Upper lobe of left lung (tissue), 4 donors: ENCODE results near the gene PPP1R1B.

Experiments used
- EP300 ChIP-seq, 4 donors: sonication (generic); formaldehyde crosslinking; IDR thresholded peaks; one replicate each; pipeline ENCODE4 v1.5.1; 2017; ENCODE audit warnings: antibody characterized with exemption in 4 of 4, control low read depth in 2 of 4
- POLR2A ChIP-seq, 4 donors: fragments of 450-650 bp; IDR thresholded peaks; one replicate each; pipeline ENCODE4 v1.5.1; 2016 to 2017; ENCODE audit warnings: antibody characterized with exemption in 4 of 4, mild to moderate bottlenecking in 2 of 4
- POLR2AphosphoS5 ChIP-seq, 2 donors: sonication (generic); formaldehyde crosslinking; IDR thresholded peaks; one replicate each; pipeline ENCODE4 v1.5.1; 2017; ENCODE audit warnings: antibody characterized with exemption in 2 of 2
- TF ChIP-seq, protein P1 (sequence below), 6 experiments: fragments of 450-650 bp in 4 of 6; fragments of 200-600 bp in 2 of 6; sonication (generic) in 2 of 6; IDR thresholded peaks; one replicate each; pipeline ENCODE4 v1.5.1; 2016 to 2019; ENCODE audit warnings: antibody characterized with exemption in 6 of 6

DNA sequence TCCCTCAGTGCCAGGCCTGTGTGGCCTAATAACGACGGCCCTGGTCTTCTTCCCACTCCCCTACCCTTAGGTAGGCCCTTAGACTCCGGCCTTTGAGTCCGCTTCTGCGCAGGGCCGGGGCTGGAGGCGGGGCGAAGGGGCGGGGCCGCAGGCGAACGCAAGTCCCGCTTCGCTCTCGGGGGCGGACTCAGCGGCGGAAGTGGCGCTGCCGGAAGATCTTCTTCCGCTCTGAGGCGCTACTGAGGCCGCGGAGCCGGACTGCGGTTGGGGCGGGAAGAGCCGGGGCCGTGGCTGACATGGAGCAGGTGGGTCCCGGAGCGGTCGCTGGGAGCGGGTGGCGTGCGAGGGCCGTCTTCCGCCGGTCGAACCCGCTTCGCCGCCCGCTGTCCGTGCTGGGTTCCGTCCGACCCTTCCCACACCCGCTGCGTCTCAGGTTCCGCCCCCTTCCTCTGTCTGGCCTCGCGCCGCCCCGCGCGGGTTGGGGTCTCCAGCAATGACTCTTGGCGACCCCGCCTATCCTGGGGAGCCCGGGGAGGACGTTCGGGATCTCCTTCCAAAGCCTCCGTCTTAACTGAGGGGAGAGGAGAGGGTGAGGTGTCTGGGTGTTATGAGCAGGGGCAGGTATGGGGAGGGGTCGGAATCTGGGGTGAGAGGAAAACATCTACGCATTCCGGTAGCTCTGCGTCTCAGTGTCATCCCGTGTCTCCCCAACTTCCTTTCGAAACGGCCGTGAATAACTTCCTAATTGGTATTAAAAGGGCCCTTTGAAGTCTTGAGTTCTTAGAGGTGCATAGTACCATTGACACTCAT, 10.4 kb downstream of the PPP1R1B start, which contains the start of gene STARD3:
- TF ChIP-seq, protein P1, sequence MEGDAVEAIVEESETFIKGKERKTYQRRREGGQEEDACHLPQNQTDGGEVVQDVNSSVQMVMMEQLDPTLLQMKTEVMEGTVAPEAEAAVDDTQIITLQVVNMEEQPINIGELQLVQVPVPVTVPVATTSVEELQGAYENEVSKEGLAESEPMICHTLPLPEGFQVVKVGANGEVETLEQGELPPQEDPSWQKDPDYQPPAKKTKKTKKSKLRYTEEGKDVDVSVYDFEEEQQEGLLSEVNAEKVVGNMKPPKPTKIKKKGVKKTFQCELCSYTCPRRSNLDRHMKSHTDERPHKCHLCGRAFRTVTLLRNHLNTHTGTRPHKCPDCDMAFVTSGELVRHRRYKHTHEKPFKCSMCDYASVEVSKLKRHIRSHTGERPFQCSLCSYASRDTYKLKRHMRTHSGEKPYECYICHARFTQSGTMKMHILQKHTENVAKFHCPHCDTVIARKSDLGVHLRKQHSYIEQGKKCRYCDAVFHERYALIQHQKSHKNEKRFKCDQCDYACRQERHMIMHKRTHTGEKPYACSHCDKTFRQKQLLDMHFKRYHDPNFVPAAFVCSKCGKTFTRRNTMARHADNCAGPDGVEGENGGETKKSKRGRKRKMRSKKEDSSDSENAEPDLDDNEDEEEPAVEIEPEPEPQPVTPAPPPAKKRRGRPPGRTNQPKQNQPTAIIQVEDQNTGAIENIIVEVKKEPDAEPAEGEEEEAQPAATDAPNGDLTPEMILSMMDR (IDR thresholded peaks at IDR 0.05) = peak in 4 of 6 experiments; percentile 29 to 44 (median 40)
- TF ChIP-seq POLR2A (IDR thresholded peaks at IDR 0.05) (peak in 2 of 4 donors; percentile 65 to 81), EP300 (IDR thresholded peaks at IDR 0.05) (no peak), POLR2AphosphoS5 (IDR thresholded peaks at IDR 0.05) (peak; percentile 77 to 86)
